ENCODE measurements around the gene CTSO. TPM values are rescaled to one million over a fixed set of nuclear protein-coding genes. Genes with fewer than 3 reads are reported as not detected.

The CTSO gene, protein sequence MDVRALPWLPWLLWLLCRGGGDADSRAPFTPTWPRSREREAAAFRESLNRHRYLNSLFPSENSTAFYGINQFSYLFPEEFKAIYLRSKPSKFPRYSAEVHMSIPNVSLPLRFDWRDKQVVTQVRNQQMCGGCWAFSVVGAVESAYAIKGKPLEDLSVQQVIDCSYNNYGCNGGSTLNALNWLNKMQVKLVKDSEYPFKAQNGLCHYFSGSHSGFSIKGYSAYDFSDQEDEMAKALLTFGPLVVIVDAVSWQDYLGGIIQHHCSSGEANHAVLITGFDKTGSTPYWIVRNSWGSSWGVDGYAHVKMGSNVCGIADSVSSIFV
- 10 to 100 TPM; 43.7 to 84.7 (median 53.1) TPM for polyA plus RNA-seq (ENCODE audit: low read depth in 6 of 6)

DNA sequence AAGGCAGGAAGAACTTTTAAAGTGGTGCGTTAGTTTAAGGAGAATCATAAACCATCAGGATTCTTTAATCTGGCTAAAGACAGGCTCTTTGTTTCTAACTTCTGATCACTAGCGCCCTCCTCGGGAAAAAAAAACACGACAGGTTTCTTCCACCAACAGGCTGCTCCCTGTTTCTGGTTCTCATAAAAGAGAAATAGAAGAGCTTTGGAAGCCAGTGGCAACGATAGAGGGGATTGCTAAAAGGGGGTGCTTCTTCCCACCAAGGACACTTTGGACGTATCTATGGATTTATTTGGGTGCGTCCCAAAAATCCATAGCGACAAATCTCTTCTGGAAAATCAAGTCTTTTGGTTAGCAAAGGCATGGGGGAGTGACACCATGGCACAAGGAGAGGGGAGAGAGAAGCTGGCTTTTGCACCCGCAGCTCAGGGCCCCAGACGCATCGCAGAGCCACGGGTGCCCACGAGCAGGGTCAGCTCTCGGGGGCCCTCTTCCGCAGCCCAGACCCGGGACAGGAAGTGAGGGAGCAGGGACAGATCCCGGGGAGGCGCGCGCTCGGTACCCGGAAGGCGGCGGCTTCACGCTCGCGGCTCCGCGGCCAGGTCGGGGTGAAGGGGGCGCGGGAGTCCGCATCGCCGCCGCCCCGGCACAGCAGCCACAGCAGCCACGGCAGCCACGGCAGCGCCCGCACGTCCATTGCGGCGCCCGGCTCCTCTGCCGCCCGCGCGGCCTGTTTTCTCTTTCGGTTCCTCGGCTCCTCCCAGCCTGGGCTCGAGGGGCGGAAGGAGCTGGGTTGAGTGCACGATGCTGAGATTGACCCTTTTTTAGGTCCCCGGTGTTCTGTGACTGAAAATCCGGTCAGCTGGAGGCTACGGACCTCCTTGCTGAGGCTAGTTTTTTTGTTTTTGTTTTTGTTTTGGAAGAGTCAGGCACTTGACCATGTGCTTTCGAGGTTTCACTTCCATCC is at the start of gene CTSO:
Gene CTSO, minus strand, starts transcription at position 716 of the 967 bp plus-strand sequence. Its CDS starts 19 bp downstream, at position 697.
- DNase-seq (peak; percentile 73), ATAC-seq (ENCODE audit: low read depth in 2 of 2) (peak; percentile 89 to 90)
- H3K27me3 Mint-ChIP-seq: peaks cover 4 to 9% (median 8%) of the 10 kb centered on the region in 3 donors
- no peaks in the 10 kb centered on the region for H3K9me3 Mint-ChIP-seq
- H3K4me1 Mint-ChIP-seq: peaks cover 12 to 23% (median 17%) of the 10 kb centered on the region in 3 donors
- no peaks in the 10 kb centered on the region for H3K36me3 Mint-ChIP-seq
- peak within 1 kb of the TSS; percentile 95 to 100 (median 98) for H3K27ac Mint-ChIP-seq
- peak within 1 kb of the TSS; percentile 96 to 99 (median 98) for H3K4me3 Mint-ChIP-seq

DNA sequence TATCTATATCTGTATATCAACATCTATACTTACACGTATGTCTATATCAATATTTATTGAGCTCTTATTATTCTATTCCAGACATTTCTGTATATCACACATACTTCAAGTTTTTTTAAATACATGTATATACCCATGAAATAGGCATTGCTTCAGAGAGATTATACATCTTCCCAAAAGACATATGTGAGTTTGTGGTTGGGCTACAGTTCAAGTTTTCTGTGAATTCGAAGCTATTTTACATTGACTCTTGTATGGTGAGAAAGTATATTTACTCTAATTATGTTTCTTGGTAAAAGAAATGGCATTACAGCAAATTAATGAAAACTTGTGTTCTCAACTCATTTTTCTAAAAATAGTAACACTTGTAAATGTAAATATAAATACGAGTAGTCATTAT is 46.8 kb upstream of the CTSO start:
- Mint-ChIP-seq H3K36me3 (no peaks in the 10 kb centered on the region), H3K4me1 (no peaks in the 10 kb centered on the region), H3K27me3 (peaks cover 0 to 8% (median 0%) of the 10 kb centered on the region in 3 donors), H3K4me3 (no peak overlapping the region), H3K9me3 (peaks cover 0 to 9% (median 5%) of the 10 kb centered on the region in 7 donors), H3K27ac (no peak overlapping the region)
- DNase-seq (no peak), ATAC-seq (ENCODE audit: low read depth in 2 of 2) (no peak)

DNA sequence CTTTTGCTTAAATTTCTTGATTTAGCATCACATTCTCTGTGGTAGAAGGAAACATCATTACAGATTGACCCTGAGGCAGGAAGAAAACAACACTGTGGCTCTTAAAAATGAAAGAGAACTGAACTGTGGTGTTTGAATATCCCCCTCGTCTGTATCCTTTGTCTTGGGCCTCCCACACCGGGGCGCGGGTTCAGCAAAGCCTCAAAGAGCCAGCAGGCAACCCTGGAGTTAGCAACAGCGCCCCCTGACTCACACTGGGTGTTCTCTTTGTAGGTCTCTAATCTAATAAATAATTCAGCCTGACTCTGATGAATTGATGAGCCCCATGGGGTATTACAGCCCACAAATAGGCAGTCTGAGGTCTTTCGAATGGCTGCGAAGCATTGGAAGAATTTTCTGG is 46.1 kb upstream of the CTSO start:
- Mint-ChIP-seq H3K27me3 (peaks cover 0 to 8% (median 0%) of the 10 kb centered on the region in 3 donors), H3K36me3 (no peaks in the 10 kb centered on the region), H3K4me1 (no peaks in the 10 kb centered on the region), H3K27ac (no peak overlapping the region), H3K4me3 (no peak overlapping the region), H3K9me3 (peaks cover 0 to 9% (median 5%) of the 10 kb centered on the region in 7 donors)
- ATAC-seq (ENCODE audit: low read depth in 2 of 2): no peak
- DNase-seq: no peak

DNA sequence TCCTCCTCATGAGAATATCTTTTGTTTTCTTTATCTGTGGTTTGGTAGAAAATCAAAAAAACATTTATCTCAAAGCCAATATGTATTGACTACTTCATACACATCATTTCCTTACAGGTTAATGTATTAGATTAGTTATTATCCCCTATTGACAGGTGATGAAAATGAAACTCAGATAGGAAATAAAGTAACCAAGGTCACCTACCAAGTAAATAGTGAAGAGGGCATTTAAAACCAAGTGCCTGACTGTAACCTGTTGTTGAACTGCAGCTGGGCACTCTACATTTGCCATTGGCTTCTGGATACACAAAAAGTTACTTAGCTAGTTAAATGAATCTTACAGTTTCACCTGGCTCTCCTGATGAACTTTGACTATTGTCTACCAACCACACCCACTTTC is 41.4 kb upstream of the CTSO start:
- H3K27ac Mint-ChIP-seq: no peak overlapping the region
- H3K4me3 Mint-ChIP-seq: no peak overlapping the region
- DNase-seq: no peak
- no peaks in the 10 kb centered on the region for H3K4me1 Mint-ChIP-seq
- no peaks in the 10 kb centered on the region for H3K36me3 Mint-ChIP-seq
- H3K27me3 Mint-ChIP-seq: peaks cover 0 to 9% (median 0%) of the 10 kb centered on the region in 3 donors
- ATAC-seq (ENCODE audit: low read depth in 2 of 2): no peak
- H3K9me3 Mint-ChIP-seq: peaks cover 0 to 2% (median 0%) of the 10 kb centered on the region in 7 donors

DNA sequence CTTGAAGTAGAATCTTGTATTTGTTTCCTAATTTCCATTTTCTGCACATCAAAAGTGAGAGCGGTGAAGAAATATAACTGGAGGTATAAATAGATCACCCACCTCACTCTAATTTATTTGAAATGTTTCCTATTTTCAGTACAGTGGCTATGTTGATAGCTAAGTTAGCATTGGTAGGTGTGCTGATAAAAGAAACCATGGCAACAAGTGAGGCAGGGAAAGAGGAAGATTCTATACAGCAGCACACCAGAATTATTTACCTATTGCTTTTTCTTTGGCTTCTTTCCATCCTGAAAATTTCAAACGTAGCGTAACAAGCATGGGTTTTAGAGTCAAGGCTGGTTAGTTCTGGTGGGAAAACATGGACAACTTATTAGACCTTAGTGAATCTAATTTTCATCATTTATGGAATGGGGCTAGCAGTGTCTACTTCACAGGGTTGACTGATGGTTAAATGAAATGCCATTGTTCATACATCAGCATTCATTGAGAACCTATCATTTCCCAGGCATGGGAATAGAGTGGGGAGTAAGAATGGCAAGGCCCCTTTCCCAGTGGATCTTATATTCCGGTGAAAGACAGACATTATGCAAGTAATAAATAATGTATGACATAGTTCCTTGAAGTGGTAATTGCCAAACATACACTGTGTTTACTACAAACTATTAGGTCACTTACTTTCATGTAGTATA is 30.6 kb upstream of the CTSO start:
- ATAC-seq (ENCODE audit: low read depth in 2 of 2) (no peak), DNase-seq (no peak)
- Mint-ChIP-seq H3K36me3 (no peaks in the 10 kb centered on the region), H3K9me3 (peaks cover 0 to 14% (median 5%) of the 10 kb centered on the region in 7 donors), H3K27ac (no peak overlapping the region), H3K4me1 (no peaks in the 10 kb centered on the region), H3K27me3 (peaks cover 0 to 6% (median 0%) of the 10 kb centered on the region in 3 donors), H3K4me3 (no peak overlapping the region)

DNA sequence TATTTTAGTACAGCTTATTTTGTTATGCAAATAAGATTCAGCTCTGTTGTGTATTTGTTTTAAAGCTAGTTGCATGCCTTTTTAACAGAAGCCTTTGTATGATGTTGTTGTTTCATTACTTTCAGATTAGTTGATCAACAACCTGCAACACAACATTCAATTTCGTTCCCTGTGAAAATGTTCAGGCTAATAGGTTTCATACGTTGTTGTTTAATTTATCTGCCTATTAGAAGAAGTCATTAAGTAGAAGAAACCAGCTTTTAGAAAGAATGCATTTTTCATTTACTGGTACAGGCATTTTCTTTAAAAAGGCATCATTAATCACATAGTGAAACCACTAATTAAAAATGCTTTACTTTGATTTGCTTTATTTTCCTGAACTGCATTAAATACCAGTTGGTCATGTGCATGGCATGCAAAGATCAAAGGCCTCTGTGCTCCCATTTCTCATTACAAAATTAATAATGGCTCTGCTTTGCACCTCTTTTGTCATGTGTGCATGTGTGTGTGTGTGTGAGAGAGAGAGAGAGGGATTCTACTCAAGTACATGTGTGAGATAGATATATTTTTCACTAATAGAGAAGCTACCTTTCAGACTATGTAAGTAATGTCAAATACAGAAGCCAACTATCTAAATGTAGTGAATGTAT is 29.2 kb upstream of the CTSO start:
- H3K27me3 Mint-ChIP-seq: peaks cover 0 to 8% (median 0%) of the 10 kb centered on the region in 3 donors
- ATAC-seq (ENCODE audit: low read depth in 2 of 2) (no peak), DNase-seq (no peak)
- H3K36me3 Mint-ChIP-seq: no peaks in the 10 kb centered on the region
- H3K4me3 Mint-ChIP-seq: no peak overlapping the region
- peaks cover 0 to 18% (median 10%) of the 10 kb centered on the region in 7 donors for H3K9me3 Mint-ChIP-seq
- no peak overlapping the region for H3K27ac Mint-ChIP-seq
- no peaks in the 10 kb centered on the region for H3K4me1 Mint-ChIP-seq

DNA sequence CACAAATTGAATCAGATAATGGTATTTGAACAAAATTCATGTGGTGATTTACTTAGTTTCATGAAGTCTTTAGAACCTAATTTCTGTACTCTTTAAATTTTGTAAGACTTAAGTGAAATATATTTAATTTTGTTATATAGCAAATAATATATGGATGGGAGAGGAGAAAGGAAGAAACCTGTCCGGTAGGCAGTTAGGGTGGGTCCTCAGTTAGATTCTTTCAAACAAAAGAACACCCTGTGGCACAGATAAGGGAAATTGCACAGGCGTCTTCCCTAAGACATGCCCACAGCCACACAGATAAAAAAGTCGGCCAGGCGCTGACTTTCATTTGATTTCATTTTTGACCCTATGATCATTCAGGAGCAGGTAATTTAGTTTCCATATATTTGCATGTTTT is 25.1 kb upstream of the CTSO start:
- Mint-ChIP-seq H3K36me3 (no peaks in the 10 kb centered on the region), H3K27ac (no peak overlapping the region), H3K27me3 (peaks cover 0 to 25% (median 12%) of the 10 kb centered on the region in 3 donors), H3K4me3 (no peak overlapping the region), H3K4me1 (no peaks in the 10 kb centered on the region), H3K9me3 (peaks cover 3 to 18% (median 10%) of the 10 kb centered on the region in 7 donors)
- no peak for DNase-seq
- ATAC-seq (ENCODE audit: low read depth in 2 of 2): no peak

DNA sequence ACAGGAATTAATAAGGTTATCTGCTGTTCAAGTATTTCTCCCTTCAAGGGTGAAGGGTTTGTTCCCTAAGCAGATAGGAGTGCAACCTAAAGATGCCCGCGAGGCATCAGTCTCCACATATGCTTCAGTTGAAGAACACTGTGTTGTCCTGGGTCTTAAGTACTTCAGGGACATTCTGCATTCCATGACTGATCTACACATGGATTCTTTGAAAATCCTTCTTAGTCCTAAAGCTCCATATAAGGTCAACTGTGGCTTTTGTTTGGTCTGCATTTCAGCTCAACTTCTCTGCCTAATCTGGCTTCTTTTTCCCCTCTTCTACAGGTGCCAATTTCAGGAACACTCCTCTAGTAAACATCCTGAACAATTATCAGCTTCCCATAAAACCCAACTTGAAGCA is 21.8 kb upstream of the CTSO start:
- no peaks in the 10 kb centered on the region for H3K36me3 Mint-ChIP-seq
- peaks cover 3 to 15% (median 10%) of the 10 kb centered on the region in 7 donors for H3K9me3 Mint-ChIP-seq
- no peak overlapping the region for H3K4me3 Mint-ChIP-seq
- no peak for DNase-seq
- H3K4me1 Mint-ChIP-seq: no peaks in the 10 kb centered on the region
- H3K27me3 Mint-ChIP-seq: peaks cover 0 to 25% (median 12%) of the 10 kb centered on the region in 3 donors
- no peak overlapping the region for H3K27ac Mint-ChIP-seq
- ATAC-seq (ENCODE audit: low read depth in 2 of 2): no peak

DNA sequence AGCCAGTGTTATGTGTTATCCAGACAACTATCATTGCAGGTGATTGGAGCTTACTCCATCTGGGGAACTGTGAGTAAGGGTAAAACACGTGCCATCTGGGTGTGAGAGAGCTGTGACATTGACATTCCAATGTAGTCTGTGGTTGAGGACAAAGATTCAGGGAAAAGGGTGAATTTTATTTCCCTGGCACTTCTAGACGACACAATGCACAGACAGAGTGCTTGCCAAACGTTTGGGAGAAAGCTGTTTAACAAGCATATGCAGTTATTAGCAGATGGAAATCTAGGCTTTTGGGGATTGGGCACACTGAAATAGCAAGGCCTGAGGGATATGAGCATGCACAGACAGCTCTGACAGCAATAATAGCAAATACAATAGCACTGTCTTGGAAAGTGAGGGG is 21.3 kb upstream of the CTSO start:
- no peak overlapping the region for H3K27ac Mint-ChIP-seq
- H3K4me3 Mint-ChIP-seq: no peak overlapping the region
- DNase-seq: no peak
- H3K4me1 Mint-ChIP-seq: no peaks in the 10 kb centered on the region
- no peaks in the 10 kb centered on the region for H3K36me3 Mint-ChIP-seq
- H3K27me3 Mint-ChIP-seq: peaks cover 0 to 25% (median 12%) of the 10 kb centered on the region in 3 donors
- H3K9me3 Mint-ChIP-seq: peaks cover 3 to 12% (median 9%) of the 10 kb centered on the region in 7 donors
- no peak for ATAC-seq (ENCODE audit: low read depth in 2 of 2)

DNA sequence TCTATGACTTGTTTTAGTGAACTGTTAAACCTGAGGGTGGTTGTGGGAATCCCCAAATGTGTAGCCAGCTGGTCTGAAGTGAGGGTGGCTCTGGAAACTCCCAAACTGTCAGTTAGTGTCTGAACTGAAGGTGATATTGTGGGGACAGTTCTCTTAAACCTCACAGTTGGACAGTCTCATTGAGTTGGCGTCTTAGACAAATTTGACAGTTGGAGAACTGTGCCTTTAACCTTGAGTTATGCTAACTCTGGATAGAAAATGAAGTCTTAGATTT is 20.7 kb upstream of the CTSO start:
- no peak for ATAC-seq (ENCODE audit: low read depth in 2 of 2)
- peak overlapping the region in 1 of 6 donors; percentile 50 for H3K27ac Mint-ChIP-seq
- H3K4me1 Mint-ChIP-seq: no peaks in the 10 kb centered on the region
- peaks cover 3 to 8% (median 6%) of the 10 kb centered on the region in 7 donors for H3K9me3 Mint-ChIP-seq
- peaks cover 5 to 21% (median 12%) of the 10 kb centered on the region in 3 donors for H3K27me3 Mint-ChIP-seq
- H3K36me3 Mint-ChIP-seq: no peaks in the 10 kb centered on the region
- no peak overlapping the region for H3K4me3 Mint-ChIP-seq
- no peak for DNase-seq

DNA sequence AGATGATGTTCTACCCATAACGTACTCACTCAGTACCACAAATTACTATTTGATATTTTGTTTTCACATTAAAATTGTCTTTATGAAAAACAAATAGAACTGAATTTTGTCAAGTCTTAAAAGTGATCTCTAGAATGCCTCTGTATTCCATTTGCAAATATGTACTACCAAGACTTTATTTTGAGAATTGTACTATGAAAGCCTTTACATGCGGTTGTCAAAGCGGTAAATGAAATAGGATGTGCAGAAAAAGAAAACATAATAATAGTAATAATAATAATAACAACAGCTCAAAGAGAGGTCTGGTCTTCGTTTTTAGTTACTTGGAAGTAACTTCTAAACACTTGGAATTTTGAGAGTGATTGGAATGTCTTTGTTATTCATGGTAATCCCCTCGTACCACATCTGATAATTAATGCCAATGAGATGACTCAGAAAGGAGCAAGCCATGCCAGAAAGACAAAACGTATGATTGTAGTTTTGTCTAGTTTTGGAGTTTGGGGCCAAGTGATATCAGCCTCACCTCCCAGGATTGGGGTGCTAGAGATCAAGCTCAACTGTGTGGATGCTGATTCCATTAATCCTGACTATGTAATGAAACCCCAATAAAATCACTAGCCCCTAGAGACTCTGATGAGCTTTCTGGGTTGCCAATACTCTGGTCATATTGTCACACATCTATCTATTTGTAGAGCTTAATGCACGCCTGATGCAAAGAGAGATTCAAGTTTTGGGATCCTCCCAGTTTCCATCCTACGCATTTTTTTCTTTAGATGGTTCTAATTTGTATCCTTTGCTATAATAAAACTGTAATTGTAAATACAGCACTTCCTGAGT is 20.2 kb upstream of the CTSO start:
- H3K9me3 Mint-ChIP-seq: peaks cover 0 to 5% (median under 1%) of the 10 kb centered on the region in 7 donors
- H3K4me1 Mint-ChIP-seq: no peaks in the 10 kb centered on the region
- H3K27me3 Mint-ChIP-seq: peaks cover 7 to 17% (median 12%) of the 10 kb centered on the region in 3 donors
- H3K4me3 Mint-ChIP-seq: no peak overlapping the region
- no peaks in the 10 kb centered on the region for H3K36me3 Mint-ChIP-seq
- H3K27ac Mint-ChIP-seq: peak overlapping the region in 1 of 6 donors; percentile 50
- DNase-seq (no peak), ATAC-seq (ENCODE audit: low read depth in 2 of 2) (no peak)

DNA sequence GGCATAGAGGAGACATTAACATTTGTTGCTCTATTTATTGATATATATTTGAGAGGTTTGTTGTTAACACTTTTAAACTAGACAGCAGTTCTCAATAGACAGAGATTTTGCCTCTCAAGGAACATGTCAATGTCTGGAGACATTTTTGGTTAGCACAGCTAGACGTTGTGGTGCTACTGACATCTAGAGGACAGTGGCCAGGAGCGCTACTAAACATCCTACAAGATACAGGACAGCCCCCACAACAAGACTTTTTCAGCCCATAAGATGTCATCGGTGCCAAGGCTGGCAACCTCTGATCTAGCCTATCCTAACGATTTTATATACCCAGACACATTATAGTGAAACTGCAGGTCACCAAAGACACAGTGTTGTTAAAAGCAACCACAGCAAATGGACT is 18.4 kb upstream of the CTSO start:
- no peak for ATAC-seq (ENCODE audit: low read depth in 2 of 2)
- no peak for DNase-seq
- peaks cover 12 to 24% (median 14%) of the 10 kb centered on the region in 3 donors for H3K27me3 Mint-ChIP-seq
- peaks cover 0 to 12% (median 7%) of the 10 kb centered on the region in 7 donors for H3K9me3 Mint-ChIP-seq
- H3K4me1 Mint-ChIP-seq: no peaks in the 10 kb centered on the region
- H3K36me3 Mint-ChIP-seq: no peaks in the 10 kb centered on the region
- no peak overlapping the region for H3K4me3 Mint-ChIP-seq
- H3K27ac Mint-ChIP-seq: no peak overlapping the region
